Measurements from ENCODE around the gene PIP5KL1. TPM values are rescaled to one million over a fixed set of nuclear protein-coding genes. Genes with fewer than 3 reads are reported as not detected.

The PIP5KL1 gene
- total and polyA plus RNA-seq, 4 donors, result 2.0 to 9.0 (median 4.9) TPM

DNA sequence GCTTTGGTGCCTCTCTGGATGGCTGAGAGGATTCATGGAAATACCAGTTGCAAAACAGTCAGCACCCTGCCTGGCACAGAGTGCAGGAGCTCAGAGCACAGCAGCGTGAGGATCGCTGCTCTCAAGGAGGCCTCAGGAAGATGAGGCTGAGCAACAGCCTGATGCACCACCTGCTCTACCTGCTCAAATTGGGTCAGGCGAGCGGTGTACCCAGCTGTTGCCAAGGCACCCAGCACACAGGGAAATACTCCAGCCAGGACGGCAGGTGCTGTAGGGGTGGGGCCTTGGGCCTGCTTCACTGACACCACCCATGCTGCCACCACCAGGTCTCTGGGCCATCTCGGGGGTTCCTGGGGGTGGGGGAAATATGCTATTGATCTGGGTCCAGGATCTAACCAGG is 45.9 kb upstream of the PIP5KL1 start:
- Histone ChIP-seq H3K4me3 (no peak overlapping the region), H3K4me1 (ENCODE audit: control insufficient read depth in 5 of 5, insufficient read depth in 5 of 5, low read length in 5 of 5) (peaks cover 9 to 82% (median 34%) of the 10 kb centered on the region in 5 donors), H3K27me3 (ENCODE audit: control insufficient read depth in 3 of 3, insufficient read depth in 3 of 3, low read length in 2 of 3) (no peaks in the 10 kb centered on the region), H3K9me3 (ENCODE audit: control insufficient read depth in 4 of 4, insufficient read depth in 3 of 4, low read length in 3 of 4) (no peaks in the 10 kb centered on the region), H3K27ac (ENCODE audit: low read depth in 1 of 2, low read length in 1 of 2) (peak overlapping the region in 1 of 2 donors; percentile 85), H3K9ac (ENCODE audit: insufficient read depth in 1 of 2, low read length in 2 of 2) (no peak overlapping the region), H3K36me3 (ENCODE audit: control insufficient read depth in 4 of 4, insufficient read depth in 4 of 4, low read length in 4 of 4) (peaks cover 0 to 3% (median 0%) of the 10 kb centered on the region in 4 donors)
- TF ChIP-seq, protein P1, sequence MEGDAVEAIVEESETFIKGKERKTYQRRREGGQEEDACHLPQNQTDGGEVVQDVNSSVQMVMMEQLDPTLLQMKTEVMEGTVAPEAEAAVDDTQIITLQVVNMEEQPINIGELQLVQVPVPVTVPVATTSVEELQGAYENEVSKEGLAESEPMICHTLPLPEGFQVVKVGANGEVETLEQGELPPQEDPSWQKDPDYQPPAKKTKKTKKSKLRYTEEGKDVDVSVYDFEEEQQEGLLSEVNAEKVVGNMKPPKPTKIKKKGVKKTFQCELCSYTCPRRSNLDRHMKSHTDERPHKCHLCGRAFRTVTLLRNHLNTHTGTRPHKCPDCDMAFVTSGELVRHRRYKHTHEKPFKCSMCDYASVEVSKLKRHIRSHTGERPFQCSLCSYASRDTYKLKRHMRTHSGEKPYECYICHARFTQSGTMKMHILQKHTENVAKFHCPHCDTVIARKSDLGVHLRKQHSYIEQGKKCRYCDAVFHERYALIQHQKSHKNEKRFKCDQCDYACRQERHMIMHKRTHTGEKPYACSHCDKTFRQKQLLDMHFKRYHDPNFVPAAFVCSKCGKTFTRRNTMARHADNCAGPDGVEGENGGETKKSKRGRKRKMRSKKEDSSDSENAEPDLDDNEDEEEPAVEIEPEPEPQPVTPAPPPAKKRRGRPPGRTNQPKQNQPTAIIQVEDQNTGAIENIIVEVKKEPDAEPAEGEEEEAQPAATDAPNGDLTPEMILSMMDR (IDR thresholded peaks at IDR 0.05; ENCODE audit: control extremely low read depth, extremely low read depth), result no peak
- no peak for DNase-seq
- ATAC-seq (ENCODE audit: insufficient read depth, low FRiP score), result no peak
- 67 to 89% methylated on average over 6 of the region's 6 CpGs for WGBS, 2 donors

DNA sequence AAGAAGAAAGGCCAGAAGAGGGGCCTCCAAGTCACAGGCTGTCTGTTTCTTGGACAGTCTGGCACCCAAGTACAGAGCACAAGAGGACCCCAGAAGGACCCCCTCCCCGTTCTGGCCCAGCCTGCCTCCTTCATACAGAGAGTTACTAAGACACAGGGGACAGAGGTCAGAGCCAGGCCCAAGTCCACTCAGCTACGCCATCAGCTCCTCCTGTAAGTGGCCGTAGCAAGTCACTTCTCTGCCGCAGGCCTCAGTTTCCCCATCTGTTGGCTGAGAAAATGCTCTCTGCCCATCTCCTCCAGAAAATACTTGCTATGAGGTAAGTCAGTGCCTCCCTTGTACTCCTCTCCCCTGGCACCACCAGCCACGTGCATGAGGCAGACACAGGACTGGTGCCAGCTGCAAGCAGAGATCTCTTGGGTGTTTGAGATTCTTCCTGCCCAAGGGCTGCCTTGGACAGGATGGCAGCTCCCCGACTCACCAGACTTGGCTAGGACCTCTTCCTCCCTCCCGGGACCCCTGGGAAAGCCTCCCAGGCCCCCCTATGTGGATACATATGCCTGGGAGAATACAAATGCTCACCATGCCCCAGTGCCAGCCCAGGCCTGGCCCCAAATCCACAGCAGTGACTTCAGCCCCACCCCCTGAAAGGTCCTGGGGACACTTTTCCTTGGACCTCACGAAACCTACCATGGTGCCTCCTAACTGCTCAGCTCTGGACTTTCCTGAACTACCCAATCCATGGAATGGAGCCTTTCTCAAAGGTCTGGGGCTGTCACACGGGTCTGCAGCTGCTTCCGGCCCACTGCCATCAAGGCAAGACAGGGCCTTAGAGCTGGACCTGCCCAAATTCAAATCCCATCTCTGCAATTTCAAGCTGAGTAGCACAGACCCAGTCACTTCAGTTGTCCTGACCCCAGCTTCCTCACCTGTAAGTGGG is 45.1 kb upstream of the PIP5KL1 start:
- ATAC-seq (ENCODE audit: insufficient read depth, low FRiP score) (no peak), DNase-seq (no peak)
- peaks cover 0 to 3% (median 0%) of the 10 kb centered on the region in 4 donors for H3K36me3 ChIP-seq (ENCODE audit: control insufficient read depth in 4 of 4, insufficient read depth in 4 of 4, low read length in 4 of 4)
- H3K9me3 ChIP-seq (ENCODE audit: control insufficient read depth in 4 of 4, insufficient read depth in 3 of 4, low read length in 3 of 4), result no peaks in the 10 kb centered on the region
- WGBS, 2 donors, result 80 to 86% methylated on average over 10 of the region's 10 CpGs
- no peak overlapping the region for H3K9ac ChIP-seq (ENCODE audit: insufficient read depth in 1 of 2, low read length in 2 of 2)
- H3K27me3 ChIP-seq (ENCODE audit: control insufficient read depth in 3 of 3, insufficient read depth in 3 of 3, low read length in 2 of 3), result no peaks in the 10 kb centered on the region
- H3K4me3 ChIP-seq, result no peak overlapping the region
- H3K4me1 ChIP-seq (ENCODE audit: control insufficient read depth in 5 of 5, insufficient read depth in 5 of 5, low read length in 5 of 5), result peaks cover 9 to 86% (median 36%) of the 10 kb centered on the region in 5 donors
- peak overlapping the region in 1 of 2 donors; percentile 61 for H3K27ac ChIP-seq (ENCODE audit: low read depth in 1 of 2, low read length in 1 of 2)
- TF ChIP-seq, protein P1 (IDR thresholded peaks at IDR 0.05; ENCODE audit: control extremely low read depth, extremely low read depth), result no peak

DNA sequence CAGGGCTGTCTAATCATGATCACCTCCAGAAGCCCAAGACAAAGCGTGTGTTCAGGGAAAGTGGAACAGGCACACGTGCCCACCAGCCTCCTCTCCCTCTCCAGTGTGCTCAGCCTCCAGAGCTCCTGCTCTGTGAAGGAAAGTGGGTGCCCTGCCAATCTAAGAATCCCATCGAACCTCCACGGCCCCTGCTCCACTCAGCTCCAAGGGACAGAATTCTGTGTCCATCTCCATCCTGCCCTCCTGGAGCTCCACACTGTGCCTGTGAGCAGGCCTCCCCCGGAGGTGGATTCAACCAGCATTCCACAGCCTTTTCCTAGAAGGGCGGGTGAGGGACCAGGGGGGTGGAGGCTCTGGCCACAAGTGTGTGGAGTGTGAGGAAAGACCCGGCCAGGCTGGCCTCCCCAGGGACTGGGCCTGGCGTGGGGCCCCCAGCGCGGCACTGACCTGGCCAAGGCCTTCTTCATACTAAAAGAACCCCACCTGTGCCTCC is 44.2 kb upstream of the PIP5KL1 start:
- 60 to 84% methylated on average over 10 of the region's 10 CpGs for WGBS, 2 donors
- TF ChIP-seq, protein P1 (IDR thresholded peaks at IDR 0.05; ENCODE audit: control extremely low read depth, extremely low read depth), result no peak
- Histone ChIP-seq H3K4me1 (ENCODE audit: control insufficient read depth in 5 of 5, insufficient read depth in 5 of 5, low read length in 5 of 5) (peaks cover 9 to 93% (median 38%) of the 10 kb centered on the region in 5 donors), H3K9ac (ENCODE audit: insufficient read depth in 1 of 2, low read length in 2 of 2) (no peak overlapping the region), H3K27ac (ENCODE audit: low read depth in 1 of 2, low read length in 1 of 2) (peak overlapping the region in 1 of 2 donors; percentile 36), H3K27me3 (ENCODE audit: control insufficient read depth in 3 of 3, insufficient read depth in 3 of 3, low read length in 2 of 3) (no peaks in the 10 kb centered on the region), H3K9me3 (ENCODE audit: control insufficient read depth in 4 of 4, insufficient read depth in 3 of 4, low read length in 3 of 4) (no peaks in the 10 kb centered on the region), H3K36me3 (ENCODE audit: control insufficient read depth in 4 of 4, insufficient read depth in 4 of 4, low read length in 4 of 4) (peaks cover 0 to 3% (median 0%) of the 10 kb centered on the region in 4 donors), H3K4me3 (no peak overlapping the region)
- DNase-seq (no peak), ATAC-seq (ENCODE audit: insufficient read depth, low FRiP score) (no peak)
